HFF-Myc (cell line): Measurements from ENCODE around the gene ACSM4.

Experiments used
- DNase-seq: peaks from one replicate; pipeline ENCODE4 v3.0.0-alpha.2; 2011; ENCODE audit warnings: low read depth; ENCODE audit errors: extremely low read depth
- H3K4me3 ChIP-seq: replicated peaks from 2 replicates; pipeline ENCODE4 v1.5.1; 2011; ENCODE audit warnings: low read depth, mild to moderate bottlenecking, control low read depth, low read length
- TF ChIP-seq, protein P1 (sequence below): IDR thresholded peaks from 2 replicates; pipeline ENCODE4 v1.5.1; 2012; ENCODE audit warnings: mild to moderate bottlenecking, low read depth, low read length, control low read depth; ENCODE audit errors: missing control alignments

ACSM4 gene

DNA sequence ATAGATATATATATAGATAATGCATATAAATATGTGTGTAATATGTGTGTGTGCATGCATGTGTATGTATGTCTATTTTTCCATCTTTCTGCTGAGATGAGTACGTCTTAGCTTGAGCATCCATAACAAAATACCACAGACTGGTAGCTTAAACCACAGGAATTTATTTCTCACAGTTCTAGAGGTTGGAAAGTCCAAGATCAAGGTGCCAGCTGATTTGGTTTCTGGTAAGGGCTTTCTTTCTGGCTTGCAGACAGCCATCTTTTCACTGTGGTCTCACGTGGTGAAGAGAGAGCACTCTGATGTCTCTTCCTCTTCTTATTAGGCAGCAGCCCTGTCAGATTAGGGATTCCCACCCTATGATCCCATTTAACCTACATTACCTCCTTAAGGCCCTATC is 47.3 kb downstream of the ACSM4 start:
- DNase-seq, result no peak
- TF ChIP-seq, protein P1, sequence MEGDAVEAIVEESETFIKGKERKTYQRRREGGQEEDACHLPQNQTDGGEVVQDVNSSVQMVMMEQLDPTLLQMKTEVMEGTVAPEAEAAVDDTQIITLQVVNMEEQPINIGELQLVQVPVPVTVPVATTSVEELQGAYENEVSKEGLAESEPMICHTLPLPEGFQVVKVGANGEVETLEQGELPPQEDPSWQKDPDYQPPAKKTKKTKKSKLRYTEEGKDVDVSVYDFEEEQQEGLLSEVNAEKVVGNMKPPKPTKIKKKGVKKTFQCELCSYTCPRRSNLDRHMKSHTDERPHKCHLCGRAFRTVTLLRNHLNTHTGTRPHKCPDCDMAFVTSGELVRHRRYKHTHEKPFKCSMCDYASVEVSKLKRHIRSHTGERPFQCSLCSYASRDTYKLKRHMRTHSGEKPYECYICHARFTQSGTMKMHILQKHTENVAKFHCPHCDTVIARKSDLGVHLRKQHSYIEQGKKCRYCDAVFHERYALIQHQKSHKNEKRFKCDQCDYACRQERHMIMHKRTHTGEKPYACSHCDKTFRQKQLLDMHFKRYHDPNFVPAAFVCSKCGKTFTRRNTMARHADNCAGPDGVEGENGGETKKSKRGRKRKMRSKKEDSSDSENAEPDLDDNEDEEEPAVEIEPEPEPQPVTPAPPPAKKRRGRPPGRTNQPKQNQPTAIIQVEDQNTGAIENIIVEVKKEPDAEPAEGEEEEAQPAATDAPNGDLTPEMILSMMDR, result no peak
- no peak overlapping the region for H3K4me3 ChIP-seq

DNA sequence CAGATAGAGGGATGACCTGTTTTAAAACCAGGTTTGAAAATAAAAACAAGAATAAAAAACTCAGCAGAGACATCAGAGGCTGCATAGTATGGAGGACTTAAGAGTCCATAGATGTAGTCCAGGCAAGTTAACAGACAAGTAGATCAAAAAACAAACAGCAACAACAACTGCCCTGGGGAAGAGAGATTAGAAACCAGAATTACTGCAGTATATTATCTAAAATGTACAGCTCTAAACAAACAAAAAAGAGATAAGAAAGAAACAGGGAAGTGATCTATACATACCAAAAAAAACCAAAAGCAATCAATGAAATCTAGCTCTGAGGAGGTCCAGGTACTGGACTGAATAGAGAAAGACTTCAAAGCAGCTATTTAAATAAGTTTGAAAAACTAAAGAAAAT is 48.8 kb downstream of the ACSM4 start:
- DNase-seq, result no peak

DNA sequence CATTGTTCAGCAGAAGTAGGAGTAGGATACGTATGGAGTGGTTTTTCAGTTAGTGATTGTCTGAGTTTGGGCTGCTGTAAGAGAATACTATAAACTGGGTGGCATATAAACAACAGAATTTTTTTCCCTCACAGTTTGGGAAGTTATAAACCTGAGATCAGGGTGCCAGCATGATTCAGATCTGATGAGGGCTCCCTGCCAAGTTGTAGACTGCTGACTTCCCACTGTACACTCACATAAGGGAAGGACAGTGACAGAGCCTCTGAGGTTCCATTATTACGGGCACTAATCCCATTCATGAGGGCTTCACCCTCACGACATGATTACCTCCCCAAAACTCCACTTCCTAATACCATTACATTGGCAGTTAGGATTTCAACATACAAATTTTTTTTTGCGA is 50.7 kb downstream of the ACSM4 start:
- DNase-seq, result no peak
- TF ChIP-seq, protein P1, result no peak
- no peak overlapping the region for H3K4me3 ChIP-seq

More for the DNA sequence above, 48.8 kb downstream of the ACSM4 start:
- H3K4me3 ChIP-seq, result no peak overlapping the region
- TF ChIP-seq, protein P1, result no peak

DNA sequence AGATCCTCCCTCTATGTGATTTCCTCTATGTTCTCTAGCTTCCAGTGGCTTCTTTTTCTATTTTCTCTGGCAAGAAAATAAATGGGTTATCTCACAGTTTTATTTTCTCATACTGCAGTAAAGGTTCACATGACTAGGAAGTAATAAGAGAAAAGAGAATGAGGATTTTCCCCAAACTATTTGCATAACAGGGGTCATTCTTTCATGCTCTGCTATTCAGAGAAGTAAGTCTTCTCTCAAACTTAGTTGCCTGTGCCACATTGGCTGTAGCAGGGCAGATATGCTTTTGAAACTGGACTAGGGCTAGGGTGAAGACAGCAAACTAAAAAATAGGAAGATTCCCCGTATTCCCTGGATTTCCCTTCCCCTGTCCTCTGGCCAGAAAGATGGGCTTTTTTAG is 57.4 kb downstream of the ACSM4 start:
- TF ChIP-seq, protein P1, result no peak
- no peak for DNase-seq
- H3K4me3 ChIP-seq, result no peak overlapping the region

GRCh38 chr12:7362734-7363133 is 58.9 kb downstream of the ACSM4 start:
- DNase-seq, result no peak
- H3K4me3 ChIP-seq, result no peak overlapping the region
- TF ChIP-seq, protein P1, result no peak

DNA sequence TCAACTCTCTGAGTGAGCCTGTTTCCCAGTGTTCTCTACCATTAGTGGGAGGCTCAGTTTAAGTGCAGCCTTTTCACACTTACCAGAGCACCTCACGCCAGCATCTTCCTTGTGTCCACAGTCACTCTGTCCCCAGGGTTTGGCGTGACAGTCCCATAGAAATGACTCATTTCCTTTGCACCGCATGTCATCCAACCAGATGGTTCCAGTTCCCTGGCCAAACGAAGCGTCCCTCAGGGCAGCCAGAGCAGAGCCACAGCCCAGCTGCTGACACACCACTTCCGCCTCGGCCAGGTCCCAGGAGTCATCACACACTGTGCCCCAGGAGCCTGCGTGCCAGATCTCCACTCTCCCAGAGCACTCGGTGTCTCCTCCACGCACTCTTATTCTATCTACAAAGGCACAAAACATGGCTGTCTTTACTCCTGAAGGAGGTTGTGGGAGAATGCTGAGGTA is 65.4 kb downstream of the ACSM4 start:
- DNase-seq, result peak; percentile 16
- H3K4me3 ChIP-seq, result no peak overlapping the region
- TF ChIP-seq, protein P1, result no peak

GRCh38 chr12:7373226-7373625 is 69.4 kb downstream of the ACSM4 start:
- H3K4me3 ChIP-seq, result no peak overlapping the region
- DNase-seq, result no peak
- TF ChIP-seq, protein P1, result no peak
